ENCODE results near the gene SYNGAP1. TPM values are rescaled to one million over a fixed set of nuclear protein-coding genes. Genes with fewer than 3 reads are reported as not detected.

Gene SYNGAP1
- total RNA-seq, 1 donor from 2014 or later = 1.5 TPM

- DNase-seq (ENCODE audit: low read depth, low spot score) = no peak
Measured at GRCh38 chr6:33438978-33439594, 19.2 kb downstream of the SYNGAP1 start.

- DNase-seq (ENCODE audit: low read depth, low spot score) = no peak
Measured at GRCh38 chr6:33439956-33440648, 20.2 kb downstream of the SYNGAP1 start.

GRCh38 chr6:33440649-33441309 is 20.9 kb downstream of the SYNGAP1 start:
- DNase-seq (ENCODE audit: low read depth, low spot score) = no peak

GRCh38 chr6:33441457-33441856 is 21.6 kb downstream of the SYNGAP1 start:
- no peak for DNase-seq (ENCODE audit: low read depth, low spot score)

GRCh38 chr6:33442283-33442682 is 22.4 kb downstream of the SYNGAP1 start:
- DNase-seq (ENCODE audit: low read depth, low spot score) = no peak

GRCh38 chr6:33443025-33443424 is 23.2 kb downstream of the SYNGAP1 start:
- no peak for DNase-seq (ENCODE audit: low read depth, low spot score)

GRCh38 chr6:33443619-33444504 is 24.0 kb downstream of the SYNGAP1 start:
- no peak for DNase-seq (ENCODE audit: low read depth, low spot score)

- no peak for DNase-seq (ENCODE audit: low read depth, low spot score)
Measured at GRCh38 chr6:33445119-33445603, 25.3 kb downstream of the SYNGAP1 start.

- no peak for DNase-seq (ENCODE audit: low read depth, low spot score)
Measured at GRCh38 chr6:33446356-33446755, 26.5 kb downstream of the SYNGAP1 start.

- DNase-seq (ENCODE audit: low read depth, low spot score) = no peak
Measured at GRCh38 chr6:33450434-33450833, 30.6 kb downstream of the SYNGAP1 start.

GRCh38 chr6:33451606-33452005 is 31.7 kb downstream of the SYNGAP1 start:
- DNase-seq (ENCODE audit: low read depth, low spot score) = no peak

GRCh38 chr6:33452496-33452895 is 32.6 kb downstream of the SYNGAP1 start:
- no peak for DNase-seq (ENCODE audit: low read depth, low spot score)

- DNase-seq (ENCODE audit: low read depth, low spot score) = no peak
Measured at GRCh38 chr6:33453393-33454008, 33.6 kb downstream of the SYNGAP1 start.

GRCh38 chr6:33454009-33454946 is 34.4 kb downstream of the SYNGAP1 start, which contains the start of gene ZBTB9:
TSS of gene ZBTB9 (plus strand) at chr6:33454576. CDS start at chr6:33455101, 525 bp downstream.
- DNase-seq (ENCODE audit: low read depth, low spot score) = peak; percentile 83

- no peak for DNase-seq (ENCODE audit: low read depth, low spot score)
Measured at GRCh38 chr6:33455051-33455450, 35.2 kb downstream of the SYNGAP1 start.

GRCh38 chr6:33456156-33456555 is 36.3 kb downstream of the SYNGAP1 start:
- DNase-seq (ENCODE audit: low read depth, low spot score) = no peak

GRCh38 chr6:33458676-33459075 is 38.8 kb downstream of the SYNGAP1 start:
- no peak for DNase-seq (ENCODE audit: low read depth, low spot score)

GRCh38 chr6:33459226-33459625 is 39.4 kb downstream of the SYNGAP1 start:
- DNase-seq (ENCODE audit: low read depth, low spot score) = no peak

- no peak for DNase-seq (ENCODE audit: low read depth, low spot score)
Measured at GRCh38 chr6:33466075-33466735, 46.3 kb downstream of the SYNGAP1 start.
